Neuronal stem cell (in vitro differentiated cells): ENCODE data around the gene OPN1MW3.
"Not testable (repeated sequence)": the region's sequence is repeated elsewhere in the genome, so short reads cannot be mapped to it uniquely, and the experiment has no call there.

Experiments
- DNase-seq: peaks from one replicate; pipeline ENCODE4 v3.0.0-alpha.2; 2013; ENCODE audit warnings: low spot score
- H2AFZ ChIP-seq: one replicate; pipeline ENCODE4 v1.6.1; 2013; ENCODE audit warnings: mild to moderate bottlenecking, low read length, inconsistent platforms
- H2AK5ac ChIP-seq: 2 replicates; pipeline ENCODE4 v1.6.1; 2013; ENCODE audit warnings: low read depth, mild to moderate bottlenecking, inconsistent platforms, low read length, moderate library complexity, mixed read lengths
- H2BK120ac ChIP-seq: 2 replicates; pipeline ENCODE4 v1.6.1; 2013; ENCODE audit warnings: low read depth, mild to moderate bottlenecking, inconsistent platforms, low read length, moderate library complexity, mixed read lengths
- H2BK12ac ChIP-seq: one replicate; pipeline ENCODE4 v1.6.1; 2013; ENCODE audit warnings: low read length, inconsistent platforms
- H2BK15ac ChIP-seq: 2 replicates; pipeline ENCODE4 v1.6.1; 2013; ENCODE audit warnings: mild to moderate bottlenecking, low read length, inconsistent platforms, mixed read lengths
- H2BK5ac ChIP-seq: one replicate; pipeline ENCODE4 v1.6.1; 2013; ENCODE audit warnings: inconsistent platforms, mild to moderate bottlenecking, low read length, moderate library complexity
- H3K14ac ChIP-seq: one replicate; pipeline ENCODE4 v1.6.1; 2013; ENCODE audit warnings: low read length, inconsistent platforms
- H3K18ac ChIP-seq: 2 replicates; pipeline ENCODE4 v1.6.1; 2013; ENCODE audit warnings: low read length, inconsistent platforms
- H3K23ac ChIP-seq: 2 replicates; pipeline ENCODE4 v1.6.1; 2013; ENCODE audit warnings: low read depth, mild to moderate bottlenecking, mixed read lengths, low read length, inconsistent platforms; ENCODE audit not compliant: poor library complexity
- H3K27ac ChIP-seq: replicated peaks from 3 replicates; pipeline ENCODE4 v1.5.1; 2013; ENCODE audit warnings: low read length, inconsistent platforms
- H3K27me3 ChIP-seq, 3 experiments: 2 replicates each; pipeline ENCODE4 v1.6.1; 2013; ENCODE audit warnings: low read length in 3 of 3, mild to moderate bottlenecking in 2 of 3, inconsistent platforms in 1 of 3, low read depth in 1 of 3, mixed read lengths in 1 of 3, moderate library complexity in 1 of 3; ENCODE audit not compliant: control insufficient read depth in 3 of 3, insufficient read depth in 3 of 3
- H3K36me3 ChIP-seq, 2 donors: replicated peaks in 1 of 2; 2 replicates each; pipeline ENCODE4 v1.6.1; 2013; ENCODE audit warnings: low read length in 2 of 2; ENCODE audit not compliant: control insufficient read depth in 2 of 2, insufficient read depth in 2 of 2
- H3K4ac ChIP-seq: 2 replicates; pipeline ENCODE4 v1.6.1; 2013; ENCODE audit warnings: inconsistent platforms, mild to moderate bottlenecking, low read length, moderate library complexity
- H3K4me1 ChIP-seq, 2 donors: 1 replicate in 1 of 2; 2 replicates in 1 of 2; pipeline ENCODE4 v1.6.1; 2013; ENCODE audit warnings: low read length in 2 of 2, low read depth in 1 of 2; ENCODE audit not compliant: control insufficient read depth in 2 of 2, insufficient read depth in 1 of 2
- H3K4me2 ChIP-seq: one replicate; pipeline ENCODE4 v1.6.1; 2013; ENCODE audit warnings: mild to moderate bottlenecking, low read length, inconsistent platforms; ENCODE audit not compliant: insufficient read depth, poor library complexity, severe bottlenecking
- H3K4me3 ChIP-seq, 2 donors: 2 replicates each; pipeline ENCODE4 v1.5.1; 2013; ENCODE audit warnings: low read length in 2 of 2, mild to moderate bottlenecking in 2 of 2, inconsistent platforms in 1 of 2, moderate library complexity in 1 of 2
- H3K79me1 ChIP-seq: one replicate; pipeline ENCODE4 v1.6.1; 2013; ENCODE audit warnings: low read depth, mild to moderate bottlenecking, inconsistent platforms, low read length, moderate library complexity
- H3K9ac ChIP-seq: one replicate; pipeline ENCODE4 v1.6.1; 2013; ENCODE audit warnings: mild to moderate bottlenecking, low read depth, low read length, inconsistent platforms; ENCODE audit not compliant: poor library complexity
- H3K9me3 ChIP-seq, 2 donors: replicated peaks in 1 of 2; 2 replicates each; pipeline versions ENCODE3 to v1.6.1; 2013; ENCODE audit warnings: low read length in 2 of 2, mild to moderate bottlenecking in 2 of 2, inconsistent platforms in 1 of 2, low read depth in 1 of 2, mixed read lengths in 1 of 2, moderate library complexity in 1 of 2; ENCODE audit not compliant: control insufficient read depth in 2 of 2, insufficient read depth in 1 of 2
- H4K8ac ChIP-seq: one replicate; pipeline ENCODE4 v1.6.1; 2013; ENCODE audit warnings: low read depth, mild to moderate bottlenecking, inconsistent platforms, low read length, moderate library complexity
- H4K91ac ChIP-seq: one replicate; pipeline ENCODE4 v1.6.1; 2013; ENCODE audit warnings: low read length, low read depth, mild to moderate bottlenecking, inconsistent platforms; ENCODE audit not compliant: poor library complexity
- WGBS, 2 donors: extraction: QIAGEN DNeasy Blood & Tissue Kit; methylation state at CpG; one replicate each; pipeline ENCODE4 v1.1.7; 2013; ENCODE audit warnings: missing lambda C conversion rate in 2 of 2, mixed read lengths in 1 of 2; ENCODE audit not compliant: insufficient read length in 2 of 2, insufficient replicate concordance in 1 of 2; ENCODE audit errors: extremely low coverage in 2 of 2; 5-methylcytosine and 5-hydroxymethylcytosine counted together

The OPN1MW3 gene

DNA sequence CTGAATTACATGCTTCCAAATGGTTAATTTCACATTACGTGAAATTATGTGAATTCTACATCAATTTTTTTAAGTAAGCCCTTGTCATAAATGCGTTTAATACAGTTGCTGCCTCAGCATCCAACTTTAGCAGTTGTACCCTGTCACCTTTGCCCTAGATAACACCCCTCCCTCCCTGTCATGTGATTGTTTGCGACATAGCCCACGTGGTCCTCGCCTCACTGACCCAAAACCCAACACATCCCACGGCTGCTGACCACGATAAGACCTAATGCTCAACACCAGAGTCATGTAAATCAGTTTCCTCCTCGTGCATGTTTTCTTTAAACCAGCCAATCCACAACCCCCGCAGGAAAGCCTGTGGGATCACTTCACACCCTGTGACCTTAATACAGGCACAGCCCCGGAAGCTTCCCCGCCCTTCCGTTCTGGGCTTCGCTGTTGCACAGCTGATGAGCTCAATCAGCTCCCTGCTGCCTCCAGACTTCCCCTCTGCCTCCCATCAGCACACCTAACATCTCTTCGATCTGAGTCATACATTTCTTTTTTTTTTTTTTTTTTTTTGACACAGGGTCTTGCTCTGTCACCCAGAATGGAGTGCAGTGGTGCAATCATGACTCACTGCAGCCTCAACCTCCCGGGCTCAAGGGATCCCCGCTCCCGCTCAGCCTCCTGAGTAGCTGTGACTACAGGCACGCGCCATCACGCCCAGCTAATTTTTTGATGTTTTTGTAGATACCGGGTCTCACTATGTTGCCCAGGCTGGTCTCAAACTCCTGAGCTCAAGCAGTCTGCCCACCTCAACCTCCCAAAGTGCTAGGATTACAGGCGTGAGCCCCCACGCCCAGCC, 27.3 kb downstream of the OPN1MW3 start:
- not testable (repeated sequence) for H3K4ac ChIP-seq, H3K4me3 ChIP-seq, H3K14ac ChIP-seq, H2AK5ac ChIP-seq, H2AFZ ChIP-seq, H2BK5ac ChIP-seq, H3K4me2 ChIP-seq, H4K8ac ChIP-seq, H2BK120ac ChIP-seq, H2BK15ac ChIP-seq, DNase-seq, H3K18ac ChIP-seq, H3K23ac ChIP-seq, H3K9ac ChIP-seq, H4K91ac ChIP-seq, H3K27me3 ChIP-seq, H2BK12ac ChIP-seq, H3K27ac ChIP-seq, H3K36me3 ChIP-seq, H3K9me3 ChIP-seq, H3K79me1 ChIP-seq, H3K4me1 ChIP-seq
- WGBS, 2 donors, result no CpG with 5 or more reads among the region's 23 CpGs

- H2AFZ ChIP-seq, H3K23ac ChIP-seq, H3K27ac ChIP-seq, H3K79me1 ChIP-seq, H3K4me3 ChIP-seq, H3K9ac ChIP-seq, H3K36me3 ChIP-seq, H2BK15ac ChIP-seq, H4K8ac ChIP-seq, H2BK12ac ChIP-seq, H4K91ac ChIP-seq, H3K27me3 ChIP-seq, H3K4me1 ChIP-seq, H2BK120ac ChIP-seq, DNase-seq, H2AK5ac ChIP-seq, H3K14ac ChIP-seq, H3K9me3 ChIP-seq, H3K4me2 ChIP-seq, H3K4ac ChIP-seq, H3K18ac ChIP-seq, H2BK5ac ChIP-seq: not testable (repeated sequence)
- WGBS, 2 donors, result no CpG with 5 or more reads among the region's 10 CpGs
These were observed 29.0 kb downstream of the OPN1MW3 start for GRCh38 chrX:154286406-154286805.

DNA sequence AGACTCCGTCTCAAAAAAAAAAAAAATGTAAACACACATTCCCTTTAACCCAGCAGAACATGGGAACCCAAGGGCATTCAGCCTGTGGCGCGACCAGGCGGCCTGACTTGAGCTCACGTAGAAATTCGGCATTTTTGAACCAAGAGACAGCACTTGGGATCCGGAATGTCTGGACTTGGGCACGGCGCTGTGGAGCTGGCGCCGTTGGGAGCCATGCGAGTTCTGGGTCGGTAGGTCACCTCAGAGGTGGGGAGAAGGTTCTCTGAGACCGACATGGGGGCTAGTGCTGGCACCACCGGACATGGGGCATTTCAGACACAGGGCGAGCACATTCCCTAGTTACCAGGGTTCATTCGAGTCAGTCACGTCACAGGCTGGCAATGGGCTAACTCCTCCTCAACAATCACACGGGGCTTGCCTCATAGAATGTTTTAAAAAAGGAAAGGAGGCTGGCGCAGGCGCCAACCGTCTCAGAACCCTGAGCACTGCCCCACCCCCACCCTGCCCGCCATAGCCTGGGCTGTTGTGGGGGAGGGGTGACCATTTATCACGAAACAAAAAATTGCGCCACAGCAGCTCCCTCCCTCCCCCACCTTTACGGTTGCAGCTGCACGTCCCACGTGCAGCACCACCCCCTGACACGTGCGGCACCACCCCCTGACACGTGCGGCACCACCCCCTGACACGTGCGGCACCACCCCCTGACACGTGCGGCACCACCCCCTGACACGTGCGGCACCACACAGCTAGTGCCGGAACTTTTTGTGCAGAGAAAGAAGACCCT, 37.6 kb downstream of the OPN1MW3 start, which contains the start of gene TEX28:
Gene TEX28 (minus strand): TSS at position 334 of the 784 bp plus-strand sequence. CDS start 3,007 bp downstream, outside the sequence.
- Histone ChIP-seq H3K23ac (no peak within 1 kb of the TSS), H2BK120ac (no peak within 1 kb of the TSS), H3K4me1 (no peaks in the 10 kb centered on the region), H2BK15ac (no peak within 1 kb of the TSS), H4K91ac (no peak within 1 kb of the TSS), H2BK5ac (no peak within 1 kb of the TSS), H3K9me3 (no peaks in the 10 kb centered on the region), H3K14ac (no peak within 1 kb of the TSS), H3K27me3 (no peaks in the 10 kb centered on the region), H3K9ac (no peak within 1 kb of the TSS), H3K4me3 (no peak within 1 kb of the TSS), H2AFZ (no peak within 1 kb of the TSS), H3K27ac (no peak within 1 kb of the TSS), H3K4ac (no peak within 1 kb of the TSS), H2AK5ac (no peak within 1 kb of the TSS), H3K18ac (no peak within 1 kb of the TSS), H3K36me3 (no peaks in the 10 kb centered on the region), H2BK12ac (no peak within 1 kb of the TSS), H4K8ac (no peak within 1 kb of the TSS), H3K79me1 (no peaks in the 10 kb centered on the region), H3K4me2 (no peak within 1 kb of the TSS)
- no peak for DNase-seq
- no CpG with 5 or more reads among the region's 39 CpGs for WGBS, 2 donors

DNA sequence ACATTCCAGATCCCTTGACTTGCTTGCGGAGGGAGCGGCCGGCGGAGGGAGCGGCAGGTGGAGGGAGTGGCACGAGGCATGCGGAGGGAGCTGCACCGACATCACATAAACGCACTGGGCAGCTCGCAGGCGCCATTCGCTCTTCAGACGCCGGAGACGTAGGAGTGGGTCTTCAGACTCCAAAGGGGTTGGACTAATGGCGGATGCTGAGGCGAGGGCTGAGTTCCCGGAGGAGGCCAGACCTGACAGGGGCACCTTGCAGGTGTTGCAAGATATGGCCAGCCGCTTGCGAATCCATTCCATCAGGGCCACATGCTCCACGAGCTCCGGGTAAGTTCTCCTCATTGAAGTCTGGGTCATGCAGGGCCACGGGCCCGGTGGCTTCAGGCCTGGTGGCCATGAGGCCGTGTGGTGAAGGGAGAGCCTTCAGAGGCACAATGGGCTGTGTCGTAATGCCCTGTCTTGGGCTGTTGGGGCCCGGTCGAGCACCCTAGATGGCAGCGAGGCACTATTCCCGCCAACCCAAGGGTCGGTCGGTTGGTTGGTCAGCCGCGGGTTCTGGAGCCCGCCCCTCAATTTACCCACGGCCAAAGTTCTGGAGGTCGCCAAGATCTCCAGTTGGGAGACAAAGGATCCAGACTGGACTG, 38.4 kb downstream of the OPN1MW3 start, which contains the start of gene TKTL1:
Gene TKTL1 (plus strand): TSS at position 132 of the 647 bp plus-strand sequence. CDS start 65 bp downstream, at position 197.
- no peaks in the 10 kb centered on the region for H3K36me3 ChIP-seq
- H2BK12ac ChIP-seq, result no peak within 1 kb of the TSS
- no peaks in the 10 kb centered on the region for H3K9me3 ChIP-seq
- no peak within 1 kb of the TSS for H2BK15ac ChIP-seq
- H4K91ac ChIP-seq, result no peak within 1 kb of the TSS
- no peak within 1 kb of the TSS for H3K4me2 ChIP-seq
- H3K79me1 ChIP-seq, result no peaks in the 10 kb centered on the region
- no peak within 1 kb of the TSS for H2BK120ac ChIP-seq
- no peak within 1 kb of the TSS for H2AK5ac ChIP-seq
- H3K18ac ChIP-seq, result no peak within 1 kb of the TSS
- H3K27me3 ChIP-seq, result peaks cover 0 to 4% (median 0%) of the 10 kb centered on the region in 3 experiments
- no peak within 1 kb of the TSS for H3K23ac ChIP-seq
- H3K9ac ChIP-seq, result no peak within 1 kb of the TSS
- no peak for DNase-seq
- H2BK5ac ChIP-seq, result no peak within 1 kb of the TSS
- H3K4ac ChIP-seq, result no peak within 1 kb of the TSS
- no peak within 1 kb of the TSS for H3K27ac ChIP-seq
- H2AFZ ChIP-seq, result no peak within 1 kb of the TSS
- H3K4me3 ChIP-seq, result no peak within 1 kb of the TSS
- no peak within 1 kb of the TSS for H3K14ac ChIP-seq
- no peak within 1 kb of the TSS for H4K8ac ChIP-seq
- WGBS, 2 donors, result no CpG with 5 or more reads among the region's 37 CpGs
- no peaks in the 10 kb centered on the region for H3K4me1 ChIP-seq
